Stimulated activated CD8-positive, alpha-beta memory T cell treated with anti-CD3 and anti-CD28 coated beads, Interleukin-15, amount 100 ng/mL, for 24 hours (primary cell): ENCODE measurements around the gene GPC5.
"Not testable (repeated sequence)": the region's sequence is repeated elsewhere in the genome, so short reads cannot be mapped to it uniquely, and the experiment has no call there.

Source experiments
- DNase-seq: peaks from one replicate; pipeline ENCODE4 v3.0.0-alpha.2; 2020; ENCODE audit warnings: low read depth

The GPC5 gene

GRCh38 chr13:91882918-91883317 lies 484.5 kb downstream of the GPC5 start:
- DNase-seq, result no peak

GRCh38 chr13:91889641-91890040 lies 491.2 kb downstream of the GPC5 start:
- no peak for DNase-seq

DNA sequence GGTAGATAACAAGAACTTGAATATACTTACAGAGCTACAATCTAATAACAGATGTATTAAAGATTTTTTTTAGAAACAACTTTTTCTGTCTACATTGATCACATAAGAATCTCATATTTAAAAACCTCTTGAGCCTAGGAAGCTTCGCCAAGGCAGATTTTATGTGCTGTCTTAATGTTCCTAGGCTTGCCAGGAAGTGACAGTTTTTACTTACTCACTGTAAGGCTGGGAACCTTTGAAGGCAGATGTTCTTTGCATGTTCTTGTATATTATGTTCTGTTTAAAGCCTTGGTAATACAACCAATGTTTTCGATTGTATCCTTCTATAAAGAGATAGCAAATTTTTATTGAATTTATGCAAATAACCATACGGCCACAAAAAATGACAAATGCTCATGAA lies 492.7 kb downstream of the GPC5 start:
- no peak for DNase-seq

DNA sequence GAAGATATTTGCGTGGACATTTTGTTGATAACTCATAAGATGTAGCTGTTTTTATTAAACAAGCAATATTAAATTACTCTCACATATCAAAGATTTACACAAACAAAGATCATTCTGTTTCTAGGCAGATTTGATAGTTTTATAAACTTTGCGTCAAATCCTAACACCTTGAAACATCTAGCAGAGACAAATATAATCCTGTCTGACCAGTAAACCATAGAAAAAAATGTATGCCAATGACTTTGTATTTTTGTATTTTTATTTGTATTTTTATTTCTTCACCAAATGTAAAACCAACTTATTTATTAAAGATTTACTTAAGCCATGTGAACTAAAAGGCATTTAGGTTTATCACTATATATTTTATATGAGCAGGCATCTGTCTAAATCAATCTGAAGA lies 494.6 kb downstream of the GPC5 start:
- no peak for DNase-seq

DNA sequence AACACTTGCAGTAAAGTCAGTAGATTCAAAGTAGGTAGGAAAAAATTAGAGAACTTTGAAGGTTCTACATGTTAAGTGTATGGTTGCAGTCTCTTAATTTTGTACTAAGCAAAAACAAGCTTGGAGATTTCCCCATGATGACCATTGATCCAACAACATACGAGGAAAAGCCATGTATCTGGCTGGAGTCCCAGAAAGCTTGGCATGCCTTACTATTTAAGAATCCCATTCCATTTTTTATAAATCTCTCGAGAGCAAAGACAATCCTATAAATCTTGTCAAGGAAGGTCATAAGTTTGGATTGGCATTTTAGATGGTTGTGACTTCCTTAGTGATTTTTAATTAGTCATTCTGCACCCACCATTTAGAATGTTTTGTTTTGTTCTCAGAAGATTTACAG lies 495.9 kb downstream of the GPC5 start:
- no peak for DNase-seq

GRCh38 chr13:91896547-91896946 lies 498.1 kb downstream of the GPC5 start:
- no peak for DNase-seq

DNA sequence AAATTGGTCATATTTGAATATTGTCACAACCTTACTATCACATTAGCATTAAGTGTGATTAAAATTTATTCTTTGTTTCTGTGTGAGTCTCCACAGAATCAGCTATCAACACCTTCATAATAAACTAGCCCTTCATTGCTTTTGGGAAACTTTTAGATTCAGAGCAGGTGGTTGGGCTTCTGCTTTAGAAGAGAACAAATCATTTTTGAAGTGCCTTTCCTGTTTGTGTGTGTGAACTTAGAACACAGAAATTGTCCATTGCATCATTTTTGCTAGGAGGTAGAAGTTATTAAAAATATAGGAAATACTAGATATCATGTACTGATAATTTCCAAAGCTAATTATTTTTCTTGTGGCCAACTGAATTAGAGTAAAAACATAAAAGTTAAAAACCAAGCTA lies 500.6 kb downstream of the GPC5 start:
- DNase-seq, result not testable (repeated sequence)

- DNase-seq, result no peak
These were observed 503.9 kb downstream of the GPC5 start for GRCh38 chr13:91902291-91902690.

- DNase-seq, result no peak
These were observed 505.6 kb downstream of the GPC5 start for GRCh38 chr13:91904005-91904404.

DNA sequence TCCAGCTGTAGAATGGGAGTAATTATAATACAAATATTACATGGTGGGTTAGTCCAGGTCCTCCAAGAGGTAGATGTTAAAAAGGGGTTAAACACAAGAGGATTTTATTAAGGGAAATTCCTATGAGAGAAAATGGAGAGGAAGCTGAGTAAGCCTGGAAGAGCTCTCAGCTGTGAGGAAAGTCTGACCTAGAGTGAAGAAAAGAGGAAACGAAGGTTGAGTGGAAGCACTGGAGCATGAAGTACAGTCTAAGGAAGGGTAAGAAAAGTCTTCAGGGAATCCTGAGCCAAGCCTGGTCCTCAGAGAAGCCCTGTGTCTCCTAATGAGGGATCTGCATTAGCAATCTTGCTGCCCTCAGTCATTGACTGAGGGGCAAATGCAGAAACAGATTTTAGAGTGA lies 506.2 kb downstream of the GPC5 start:
- DNase-seq, result no peak

DNA sequence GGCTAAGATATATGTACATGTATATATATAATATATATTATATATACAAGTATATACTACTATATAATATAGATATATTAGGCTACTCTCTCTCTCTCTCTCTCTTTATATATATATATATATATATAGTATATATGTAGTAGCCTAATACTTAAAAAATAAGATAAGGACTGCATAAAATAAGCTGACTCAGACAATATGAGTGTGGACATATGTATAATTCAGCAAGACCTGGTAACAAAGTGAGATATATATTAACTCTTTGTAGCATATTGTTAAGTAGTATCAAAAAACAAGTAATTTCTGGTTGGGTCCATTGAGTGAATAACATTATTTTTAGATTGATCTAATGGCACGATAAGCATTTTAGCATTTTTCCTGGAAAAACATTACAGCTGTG lies 509.0 kb downstream of the GPC5 start:
- DNase-seq, result no peak

DNA sequence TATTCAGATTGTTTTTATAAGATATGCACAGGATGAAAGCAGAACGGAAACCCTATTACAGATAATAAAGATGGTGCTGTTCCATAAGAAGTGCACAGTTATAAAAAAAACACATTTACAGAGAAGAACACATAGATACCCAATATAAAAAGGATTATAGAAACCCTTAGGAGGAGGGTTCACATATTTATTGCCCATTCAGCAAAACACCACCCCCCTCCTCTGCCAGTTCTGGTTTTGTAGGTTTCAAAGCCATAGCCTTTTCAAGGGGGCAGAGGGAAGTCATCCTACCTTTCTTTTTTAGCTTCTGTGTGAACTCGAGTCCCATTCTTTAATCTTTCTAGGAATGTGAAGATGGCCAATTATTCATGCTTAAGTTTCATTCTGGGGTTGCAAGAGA lies 511.2 kb downstream of the GPC5 start:
- DNase-seq, result no peak

DNA sequence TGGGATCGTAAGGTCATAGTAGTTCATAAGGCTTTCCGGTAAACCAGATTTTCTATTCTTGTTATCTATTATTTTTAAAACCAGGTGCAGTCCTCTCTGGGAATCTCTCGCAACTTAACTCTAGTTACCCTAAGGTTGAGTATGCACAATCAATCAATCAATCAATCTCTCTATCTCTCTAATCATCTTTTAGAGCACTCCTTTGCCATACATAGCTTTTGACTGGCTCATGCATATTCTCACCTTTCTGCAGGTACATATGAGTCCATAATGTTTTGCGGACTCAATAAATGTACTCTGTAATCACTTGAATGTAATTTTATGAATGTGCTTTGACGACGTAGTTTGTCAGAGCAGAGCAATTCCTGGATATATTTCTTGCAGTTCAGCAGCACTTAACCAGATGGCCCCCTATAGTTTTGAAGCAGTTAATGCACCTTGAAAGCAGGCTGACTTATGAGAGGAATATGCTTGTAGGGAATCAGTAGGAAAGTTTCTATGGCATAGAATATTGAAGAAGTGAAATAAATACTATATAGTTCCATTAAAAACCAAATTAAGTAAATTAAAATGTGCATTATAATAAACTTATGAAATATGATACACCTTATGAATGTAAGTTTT lies 524.7 kb downstream of the GPC5 start:
- no peak for DNase-seq

- no peak for DNase-seq
These were observed 532.3 kb downstream of the GPC5 start for GRCh38 chr13:91930687-91931086.

DNA sequence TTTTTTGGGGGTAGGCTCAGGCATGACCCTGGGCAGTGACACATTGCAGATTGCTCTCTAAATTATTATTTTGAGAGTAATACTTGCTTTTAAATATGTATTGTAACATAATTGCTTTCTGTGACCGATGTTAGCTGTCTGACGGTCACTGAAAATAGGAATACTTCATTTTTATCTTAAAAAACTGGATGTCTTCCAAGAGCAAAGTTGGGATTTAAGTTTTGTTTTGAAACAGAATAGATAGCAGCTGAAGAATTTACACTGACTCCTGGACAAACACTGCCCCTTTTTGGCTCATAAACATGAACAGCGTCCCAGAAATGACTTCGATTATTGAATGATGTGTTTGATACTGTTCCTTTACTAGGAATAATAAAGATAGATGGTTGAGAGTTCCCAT lies 535.9 kb downstream of the GPC5 start:
- no peak for DNase-seq

GRCh38 chr13:91946498-91947070 lies 548.2 kb downstream of the GPC5 start:
- no peak for DNase-seq

GRCh38 chr13:91948736-91949135 lies 550.3 kb downstream of the GPC5 start:
- DNase-seq, result no peak

- DNase-seq, result no peak
These were observed 552.4 kb downstream of the GPC5 start for GRCh38 chr13:91950803-91951202.

GRCh38 chr13:91955546-91956355 lies 557.3 kb downstream of the GPC5 start:
- no peak for DNase-seq

DNA sequence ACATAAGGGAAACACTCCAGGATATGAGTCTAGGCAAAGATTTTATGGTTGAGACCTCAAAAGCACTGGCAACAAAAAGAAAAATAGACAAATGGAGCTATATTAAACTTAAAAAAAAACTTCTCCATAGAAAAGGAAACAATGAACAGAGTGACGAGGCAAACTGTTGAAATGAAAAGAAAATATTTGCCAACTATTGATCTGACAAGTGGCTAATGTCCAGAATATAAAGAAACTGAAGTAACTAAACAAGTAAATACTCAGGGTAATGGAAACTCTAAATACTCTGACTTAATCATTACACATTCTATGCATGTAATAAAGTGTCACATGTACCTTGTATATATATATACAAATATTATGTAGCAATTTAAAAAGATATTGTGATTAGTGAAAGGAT lies 562.5 kb downstream of the GPC5 start:
- DNase-seq, result no peak

GRCh38 chr13:91962946-91963345 lies 564.5 kb downstream of the GPC5 start:
- DNase-seq, result no peak

GRCh38 chr13:91965511-91965910 lies 567.1 kb downstream of the GPC5 start:
- DNase-seq, result no peak

DNA sequence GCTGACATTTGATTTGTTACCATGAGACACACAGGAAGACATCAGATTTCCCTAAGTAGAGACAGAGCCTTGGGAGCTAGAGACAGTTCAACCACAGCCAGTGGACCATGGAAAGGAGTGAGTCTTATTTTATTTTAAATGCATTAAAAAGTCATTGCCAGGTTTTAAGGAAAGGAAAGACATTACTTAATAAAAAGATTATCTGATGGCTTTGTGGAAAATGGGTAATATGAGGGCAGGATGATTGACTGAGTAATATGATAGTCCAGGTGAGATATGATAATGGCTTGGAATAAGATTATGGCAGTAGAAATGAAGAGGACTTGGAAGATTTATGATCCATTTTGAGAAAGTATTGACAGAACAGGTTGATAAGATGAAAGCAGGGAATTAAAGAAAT lies 580.1 kb downstream of the GPC5 start:
- DNase-seq, result no peak
